ENCODE results near the gene NR2F2. TPM values are rescaled to one million over a fixed set of nuclear protein-coding genes. Genes with fewer than 3 reads are reported as not detected.
"Not testable (repeated sequence)": the region's sequence is repeated elsewhere in the genome, so short reads cannot be mapped to it uniquely, and the experiment has no call there.

Gene NR2F2
- polyA plus RNA-seq, 3 donors = 354 to 376 (median 364) TPM

- no peak for DNase-seq (ENCODE audit: extremely low read depth in 1 of 11, low read depth in 9 of 11, low spot score in 4 of 11)
Observed at GRCh38 chr15:96374499-96374898, 44.0 kb downstream of the NR2F2 start.

- DNase-seq (ENCODE audit: extremely low read depth in 1 of 11, low read depth in 9 of 11, low spot score in 4 of 11) = not testable (repeated sequence)
Observed at GRCh38 chr15:96379592-96379991, 49.1 kb downstream of the NR2F2 start.

GRCh38 chr15:96381463-96381862 is 51.0 kb downstream of the NR2F2 start:
- no peak for DNase-seq (ENCODE audit: extremely low read depth in 1 of 11, low read depth in 9 of 11, low spot score in 4 of 11)

DNA sequence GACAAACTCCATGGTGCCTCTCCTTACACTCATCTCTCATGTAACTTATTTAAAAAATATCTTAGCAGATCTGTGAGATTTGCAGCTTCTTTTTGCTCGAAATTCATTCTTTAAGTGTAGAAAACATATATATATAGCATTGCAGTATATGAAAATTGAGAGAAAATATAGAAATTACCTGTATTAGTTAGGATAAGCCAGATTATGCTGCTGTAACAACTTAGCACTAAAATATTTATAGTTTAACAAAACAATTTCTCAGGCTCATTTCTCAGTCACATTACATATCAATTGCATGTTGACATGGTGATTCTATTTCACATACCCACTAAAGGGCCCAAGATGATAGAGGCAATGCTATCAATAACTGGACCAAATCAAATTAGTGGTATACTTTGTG is 54.7 kb downstream of the NR2F2 start:
- DNase-seq (ENCODE audit: extremely low read depth in 1 of 11, low read depth in 9 of 11, low spot score in 4 of 11) = no peak

GRCh38 chr15:96388673-96389072 is 58.2 kb downstream of the NR2F2 start:
- no peak for DNase-seq (ENCODE audit: extremely low read depth in 1 of 11, low read depth in 9 of 11, low spot score in 4 of 11)
